SH-SY5Y (cell line): ENCODE results near the gene ZBTB7C.

ENCODE experiments used
- GATA2 ChIP-seq: IDR thresholded peaks from 2 replicates; pipeline ENCODE4 v1.6.1; 2011; ENCODE audit warnings: mild to moderate bottlenecking, low read depth, low read length
- GATA3 ChIP-seq: IDR thresholded peaks from 2 replicates; pipeline ENCODE4 v1.6.1; 2011; ENCODE audit warnings: low read depth, mild to moderate bottlenecking, low read length, moderate library complexity

DNA sequence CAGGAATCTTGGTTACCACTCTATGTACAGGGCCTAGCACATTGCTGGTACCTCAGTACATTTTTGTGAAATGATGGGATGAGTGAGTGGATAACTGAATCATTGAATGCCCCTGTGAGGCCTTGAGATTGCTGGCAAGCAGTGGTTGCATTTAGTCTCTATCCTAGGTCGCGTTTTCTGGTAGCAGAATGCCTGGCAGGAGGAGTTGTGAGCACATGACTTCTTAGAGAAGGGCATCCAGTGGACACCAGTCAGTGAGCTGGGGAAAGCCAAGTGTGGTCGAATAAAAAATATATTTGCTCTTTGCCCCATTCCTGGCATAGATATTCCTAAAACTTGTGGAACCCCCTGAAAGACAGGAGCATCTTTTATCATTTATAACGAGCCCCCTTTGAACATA lies 416.9 kb downstream of the ZBTB7C start:
- no peak for TF ChIP-seq GATA3
- no peak for TF ChIP-seq GATA2
